Suprapubic skin (tissue), 3 donors: ENCODE data around the gene EVL.

ENCODE experiments used
- CTCF ChIP-seq, 2 donors: fragments of 200-600 bp in 1 of 2; fragments of 450-650 bp in 1 of 2; sonication (generic) in 1 of 2; IDR thresholded peaks; one replicate each; pipeline ENCODE4 v1.5.1; 2016 to 2019; ENCODE audit warnings: antibody characterized with exemption in 2 of 2, mild to moderate bottlenecking in 1 of 2, moderate library complexity in 1 of 2
- EP300 ChIP-seq: sonication (generic); formaldehyde crosslinking; IDR thresholded peaks from one replicate; pipeline ENCODE4 v1.6.1; 2017; ENCODE audit warnings: antibody characterized with exemption

GRCh38 chr14:100142073-100143040, 77.1 kb downstream of the EVL start:
- TF ChIP-seq EP300 (no peak), CTCF (IDR thresholded peaks at IDR 0.05) (no peak)
